Brain microvascular endothelial cell (primary cell): ENCODE measurements around the gene SLC4A5.
A peak's percentile ranks its signal among the peaks of the same experiment; 100 is the strongest.

Experiments used
- DNase-seq: peaks from one replicate; pipeline ENCODE4 v3.0.0-alpha.2; 2020
- H3K27ac ChIP-seq: fragments of 250-450 bp; sonication (Bioruptor Pico); 2 replicates; pipeline ENCODE4 v1.5.1; 2020; ENCODE audit warnings: mild to moderate bottlenecking, moderate library complexity
- H3K27me3 ChIP-seq: fragments of 250-450 bp; sonication (Bioruptor Pico); replicated peaks from 2 replicates; pipeline ENCODE4 v1.5.1; 2020; ENCODE audit warnings: mild to moderate bottlenecking
- H3K36me3 ChIP-seq: fragments of 250-450 bp; sonication (Bioruptor Pico); replicated peaks from 2 replicates; pipeline ENCODE4 v1.5.1; 2020; ENCODE audit warnings: mild to moderate bottlenecking
- H3K4me3 ChIP-seq: 2 replicates; pipeline ENCODE4 v1.5.1; 2011; ENCODE audit warnings: low read depth, mild to moderate bottlenecking, control low read depth, low read length, moderate library complexity
- CTCF ChIP-seq: IDR thresholded peaks from 2 replicates; pipeline ENCODE4 v1.5.1; 2011; ENCODE audit warnings: low read depth, mild to moderate bottlenecking, moderate library complexity, low read length, control low read depth, inconsistent platforms; ENCODE audit errors: missing control alignments
- in situ Hi-C: cut with HindIII; loops from 2 replicates; pipeline ENCODE4 v1.10.0; 2017; ENCODE audit warnings: low sequenced_read_pairs, low pct_ligation_motif_present

Gene SLC4A5

GRCh38 chr2:74177696-74178095, 165.5 kb downstream of the SLC4A5 start:
- no peak for DNase-seq
- no peak for TF ChIP-seq CTCF
- Histone ChIP-seq H3K4me3 (peak overlapping the region; percentile 61), H3K36me3 (no peaks in the 10 kb centered on the region), H3K27me3 (no peaks in the 10 kb centered on the region), H3K27ac (peak overlapping the region; percentile 73)
- in situ Hi-C loops: no loop called here

- H3K36me3 ChIP-seq: peaks cover 15% of the 10 kb centered on the region
- no peaks in the 10 kb centered on the region for H3K27me3 ChIP-seq
- no peak overlapping the region for H3K27ac ChIP-seq
- DNase-seq: no peak
- no peak overlapping the region for H3K4me3 ChIP-seq
- in situ Hi-C loops: no loop called here
- no peak for TF ChIP-seq CTCF
These were observed 168.3 kb downstream of the SLC4A5 start for GRCh38 chr2:74174909-74175308.

- no peaks in the 10 kb centered on the region for H3K27me3 ChIP-seq
- DNase-seq: no peak
- H3K27ac ChIP-seq: no peak overlapping the region
- TF ChIP-seq CTCF: no peak
- H3K36me3 ChIP-seq: peaks cover 61% of the 10 kb centered on the region
- in situ Hi-C loops: no loop called here
- H3K4me3 ChIP-seq: no peak overlapping the region
These were observed 174.5 kb downstream of the SLC4A5 start for GRCh38 chr2:74168739-74169138.
